Measurements from ENCODE around the gene TFAP2B. TPM values are rescaled to one million over a fixed set of nuclear protein-coding genes. Genes with fewer than 3 reads are reported as not detected.

The TFAP2B gene
- polyA plus RNA-seq, 1 experiment = not detected

DNA sequence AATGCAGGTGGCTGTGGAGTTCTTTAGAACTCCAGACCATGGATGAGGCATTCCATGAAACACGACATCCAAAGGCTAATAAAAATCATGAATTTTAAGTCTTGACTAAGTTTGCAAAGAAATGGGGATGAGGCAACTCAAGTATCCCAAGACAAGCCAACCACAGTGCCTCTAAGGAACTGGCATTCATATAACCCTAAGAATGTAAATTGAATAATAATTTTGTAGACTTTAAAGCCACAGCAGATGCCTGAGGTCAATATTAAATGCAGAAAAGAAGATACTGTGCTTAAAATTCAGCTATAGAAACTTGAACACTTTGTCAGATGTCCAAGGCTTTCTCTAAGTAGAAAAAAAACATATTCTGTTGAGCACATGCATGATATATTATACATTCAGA is 54.5 kb downstream of the TFAP2B start:
- no peak for DNase-seq (ENCODE audit: low read depth)
- H3K4me3 ChIP-seq (ENCODE audit: low read depth, low read length) = no peak overlapping the region
- TF ChIP-seq, protein P1, sequence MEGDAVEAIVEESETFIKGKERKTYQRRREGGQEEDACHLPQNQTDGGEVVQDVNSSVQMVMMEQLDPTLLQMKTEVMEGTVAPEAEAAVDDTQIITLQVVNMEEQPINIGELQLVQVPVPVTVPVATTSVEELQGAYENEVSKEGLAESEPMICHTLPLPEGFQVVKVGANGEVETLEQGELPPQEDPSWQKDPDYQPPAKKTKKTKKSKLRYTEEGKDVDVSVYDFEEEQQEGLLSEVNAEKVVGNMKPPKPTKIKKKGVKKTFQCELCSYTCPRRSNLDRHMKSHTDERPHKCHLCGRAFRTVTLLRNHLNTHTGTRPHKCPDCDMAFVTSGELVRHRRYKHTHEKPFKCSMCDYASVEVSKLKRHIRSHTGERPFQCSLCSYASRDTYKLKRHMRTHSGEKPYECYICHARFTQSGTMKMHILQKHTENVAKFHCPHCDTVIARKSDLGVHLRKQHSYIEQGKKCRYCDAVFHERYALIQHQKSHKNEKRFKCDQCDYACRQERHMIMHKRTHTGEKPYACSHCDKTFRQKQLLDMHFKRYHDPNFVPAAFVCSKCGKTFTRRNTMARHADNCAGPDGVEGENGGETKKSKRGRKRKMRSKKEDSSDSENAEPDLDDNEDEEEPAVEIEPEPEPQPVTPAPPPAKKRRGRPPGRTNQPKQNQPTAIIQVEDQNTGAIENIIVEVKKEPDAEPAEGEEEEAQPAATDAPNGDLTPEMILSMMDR (IDR thresholded peaks at IDR 0.05; ENCODE audit: insufficient read depth, low read depth, low read length) = no peak
- H3K27me3 ChIP-seq (ENCODE audit: control insufficient read depth, insufficient read depth, low read length) = no peaks in the 10 kb centered on the region
- POLR2A ChIA-PET = no interaction called here
- CTCF ChIA-PET = no interaction called here
- H3K36me3 ChIP-seq (ENCODE audit: control insufficient read depth, insufficient read depth, low read length) = no peaks in the 10 kb centered on the region

DNA sequence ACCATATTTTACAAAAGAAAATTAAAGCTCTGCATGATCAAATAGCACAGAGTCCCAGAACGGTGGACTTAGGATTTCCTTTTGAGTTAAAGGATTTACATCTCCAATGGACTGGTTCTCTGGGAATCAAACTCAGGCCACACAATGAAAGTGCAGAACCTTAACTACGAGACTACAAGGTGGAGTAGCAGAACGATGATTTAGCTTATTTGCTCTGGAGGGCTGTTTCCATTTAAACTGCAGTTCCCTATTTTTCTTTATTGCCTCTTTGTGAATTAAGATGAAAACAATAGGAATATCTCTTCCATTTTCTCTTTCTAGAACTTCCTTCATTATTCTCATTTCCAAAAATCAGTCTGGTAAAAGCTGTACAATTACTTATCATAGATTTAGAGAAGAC is 65.7 kb downstream of the TFAP2B start:
- Histone ChIP-seq H3K27me3 (ENCODE audit: control insufficient read depth, insufficient read depth, low read length) (no peaks in the 10 kb centered on the region), H3K36me3 (ENCODE audit: control insufficient read depth, insufficient read depth, low read length) (no peaks in the 10 kb centered on the region), H3K4me3 (ENCODE audit: low read depth, low read length) (no peak overlapping the region)
- CTCF ChIA-PET = interaction anchor here (0.6 to 1.1 kb wide), 2 partner anchors 30 to 83 kb away, joined by 3 read pairs; no protein-coding TSS in a partner anchor
- POLR2A ChIA-PET = no interaction called here
- no peak for DNase-seq (ENCODE audit: low read depth)
- TF ChIP-seq, protein P1 (IDR thresholded peaks at IDR 0.05; ENCODE audit: insufficient read depth, low read depth, low read length) = no peak

DNA sequence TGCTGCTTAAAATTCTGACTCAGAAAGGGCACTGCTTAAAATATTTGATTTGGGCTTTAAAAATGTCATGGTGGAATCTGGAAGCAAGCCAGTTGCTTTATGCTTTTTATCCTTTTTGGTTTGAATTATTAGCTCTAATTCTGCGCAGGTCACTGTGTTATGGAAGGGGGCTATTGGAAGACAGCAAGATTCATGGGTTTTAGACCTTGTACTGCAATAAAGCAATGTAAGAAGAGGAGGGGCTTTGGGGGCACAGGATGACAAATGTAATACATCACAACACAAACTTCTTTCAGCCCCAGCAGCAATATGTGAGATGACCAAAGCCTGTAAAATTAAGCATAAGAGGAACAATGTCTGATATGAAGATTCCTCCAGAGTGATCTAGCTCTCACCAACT is 68.4 kb downstream of the TFAP2B start:
- H3K27me3 ChIP-seq (ENCODE audit: control insufficient read depth, insufficient read depth, low read length) = no peaks in the 10 kb centered on the region
- ChIA-PET POLR2A (no interaction called here), CTCF (no interaction called here)
- TF ChIP-seq, protein P1 (IDR thresholded peaks at IDR 0.05; ENCODE audit: insufficient read depth, low read depth, low read length) = no peak
- no peak overlapping the region for H3K4me3 ChIP-seq (ENCODE audit: low read depth, low read length)
- DNase-seq (ENCODE audit: low read depth) = no peak
- H3K36me3 ChIP-seq (ENCODE audit: control insufficient read depth, insufficient read depth, low read length) = no peaks in the 10 kb centered on the region

DNA sequence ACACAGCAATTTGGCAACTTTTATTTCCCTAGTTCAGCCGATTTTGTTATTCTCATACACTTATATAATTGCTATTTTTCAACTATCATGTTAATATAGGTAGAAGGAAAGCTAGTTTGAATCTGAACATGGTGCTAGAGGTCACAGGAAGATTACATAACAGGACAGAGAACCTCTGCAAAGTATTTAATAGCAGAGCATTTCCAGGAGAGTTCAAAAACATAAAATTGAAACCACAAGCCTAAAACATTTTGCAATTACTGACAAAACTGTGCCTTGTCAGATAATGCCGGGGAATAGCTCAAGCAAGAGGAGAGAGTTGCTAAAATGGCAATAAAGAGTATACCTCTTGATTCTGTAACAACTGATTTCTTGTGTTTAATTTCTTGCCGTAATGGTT is 70.8 kb downstream of the TFAP2B start:
- TF ChIP-seq, protein P1 (IDR thresholded peaks at IDR 0.05; ENCODE audit: insufficient read depth, low read depth, low read length) = no peak
- no peak for DNase-seq (ENCODE audit: low read depth)
- CTCF ChIA-PET = no interaction called here
- Histone ChIP-seq H3K4me3 (ENCODE audit: low read depth, low read length) (no peak overlapping the region), H3K27me3 (ENCODE audit: control insufficient read depth, insufficient read depth, low read length) (no peaks in the 10 kb centered on the region), H3K36me3 (ENCODE audit: control insufficient read depth, insufficient read depth, low read length) (no peaks in the 10 kb centered on the region)
- POLR2A ChIA-PET = no interaction called here

DNA sequence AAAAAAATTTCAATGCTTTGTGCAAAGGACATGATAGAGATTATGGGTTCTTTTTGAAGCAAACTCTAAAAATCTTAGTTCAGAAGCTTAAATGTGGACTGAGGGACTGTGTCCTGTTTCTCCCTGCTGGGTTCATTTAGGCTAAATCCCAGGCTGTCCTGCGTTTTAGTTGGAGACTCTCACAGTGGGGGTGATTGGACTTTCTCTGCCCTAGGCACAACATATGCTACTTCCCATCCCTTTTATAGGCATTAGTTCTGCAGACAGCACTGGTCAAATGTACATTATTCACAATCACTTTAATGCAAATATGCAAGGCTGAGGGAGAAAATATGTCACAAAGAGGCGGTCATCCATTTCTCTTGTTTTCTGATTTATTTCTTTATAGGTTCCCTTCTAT is 71.3 kb downstream of the TFAP2B start:
- Histone ChIP-seq H3K36me3 (ENCODE audit: control insufficient read depth, insufficient read depth, low read length) (no peaks in the 10 kb centered on the region), H3K4me3 (ENCODE audit: low read depth, low read length) (no peak overlapping the region), H3K27me3 (ENCODE audit: control insufficient read depth, insufficient read depth, low read length) (no peaks in the 10 kb centered on the region)
- POLR2A ChIA-PET = no interaction called here
- TF ChIP-seq, protein P1 (IDR thresholded peaks at IDR 0.05; ENCODE audit: insufficient read depth, low read depth, low read length) = no peak
- CTCF ChIA-PET = no interaction called here
- no peak for DNase-seq (ENCODE audit: low read depth)

All from BJ (cell line).